HUES6 (cell line): Measurements from ENCODE around the gene SHISA9.
"Not testable (repeated sequence)": the region's sequence is repeated elsewhere in the genome, so short reads cannot be mapped to it uniquely, and the experiment has no call there.

Experiments used
- H3K27ac ChIP-seq: 2 replicates; pipeline ENCODE4 v1.7.0; 2013; ENCODE audit warnings: low read depth, mild to moderate bottlenecking, low read length, inconsistent platforms
- H3K27me3 ChIP-seq: 2 replicates; pipeline ENCODE4 v1.6.1; 2013; ENCODE audit warnings: low read length; ENCODE audit not compliant: control insufficient read depth, insufficient read depth
- H3K36me3 ChIP-seq: 2 replicates; pipeline ENCODE4 v1.6.1; 2013; ENCODE audit warnings: low read length; ENCODE audit not compliant: control insufficient read depth, insufficient read depth
- H3K4me1 ChIP-seq: 2 replicates; pipeline ENCODE4 v1.6.1; 2013; ENCODE audit warnings: low read length; ENCODE audit not compliant: control insufficient read depth, insufficient read depth
- H3K4me3 ChIP-seq: 2 replicates; pipeline ENCODE4 v1.5.1; 2013; ENCODE audit warnings: low read depth, low read length
- H3K9ac ChIP-seq: one replicate; pipeline ENCODE4 v1.6.1; 2013; ENCODE audit warnings: mild to moderate bottlenecking, low read length
- H3K9me3 ChIP-seq: 2 replicates; pipeline ENCODE4 v1.6.1; 2013; ENCODE audit warnings: low read depth, low read length; ENCODE audit not compliant: control insufficient read depth, insufficient read depth

Gene SHISA9

DNA sequence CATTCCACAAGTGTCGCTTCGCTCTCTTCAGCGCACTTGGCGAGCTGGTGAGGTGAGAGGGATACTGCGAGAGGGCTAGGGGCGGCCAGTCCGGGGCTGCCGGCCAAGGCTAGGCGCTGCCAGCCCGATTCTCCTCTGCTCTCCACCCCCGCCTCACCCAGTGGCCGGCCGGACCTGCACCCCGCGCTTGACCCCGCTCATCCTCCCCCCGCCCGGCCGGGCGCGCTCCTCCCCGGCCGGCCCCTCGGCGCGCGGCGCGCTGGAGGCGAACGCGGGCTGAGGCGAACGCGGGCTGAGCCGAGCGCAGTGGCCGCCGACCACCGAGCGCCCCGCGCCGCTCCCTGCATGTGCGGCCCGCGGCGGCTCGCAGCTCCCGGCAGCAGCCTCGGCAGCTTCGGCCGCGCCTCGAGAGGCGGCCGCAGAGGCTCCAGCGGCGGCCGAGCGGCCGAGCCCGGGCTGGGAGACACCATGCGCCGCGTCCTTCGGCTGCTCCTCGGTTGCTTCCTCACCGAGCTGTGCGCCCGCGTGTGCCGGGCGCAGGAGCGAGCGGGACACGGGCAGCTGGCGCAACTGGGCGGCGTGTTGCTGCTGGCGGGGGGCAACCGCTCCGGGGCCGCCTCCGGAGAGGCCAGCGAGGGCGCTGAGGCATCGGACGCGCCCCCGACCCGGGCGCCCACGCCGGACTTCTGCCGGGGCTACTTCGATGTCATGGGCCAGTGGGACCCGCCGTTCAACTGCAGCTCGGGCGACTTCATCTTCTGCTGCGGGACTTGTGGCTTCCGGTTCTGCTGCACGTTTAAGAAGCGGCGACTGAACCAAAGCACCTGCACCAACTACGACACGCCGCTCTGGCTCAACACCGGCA, at the start of gene SHISA9:
SHISA9 (plus strand) TSS at position 2 of the 865 bp plus-strand sequence.
- no peak within 1 kb of the TSS for H3K27ac ChIP-seq
- H3K9me3 ChIP-seq = no peaks in the 10 kb centered on the region
- peaks cover 28% of the 10 kb centered on the region for H3K4me1 ChIP-seq
- H3K27me3 ChIP-seq = peaks cover 52% of the 10 kb centered on the region
- peak within 1 kb of the TSS; percentile 76 for H3K9ac ChIP-seq
- H3K36me3 ChIP-seq = no peaks in the 10 kb centered on the region
- peak within 1 kb of the TSS; percentile 88 for H3K4me3 ChIP-seq

DNA sequence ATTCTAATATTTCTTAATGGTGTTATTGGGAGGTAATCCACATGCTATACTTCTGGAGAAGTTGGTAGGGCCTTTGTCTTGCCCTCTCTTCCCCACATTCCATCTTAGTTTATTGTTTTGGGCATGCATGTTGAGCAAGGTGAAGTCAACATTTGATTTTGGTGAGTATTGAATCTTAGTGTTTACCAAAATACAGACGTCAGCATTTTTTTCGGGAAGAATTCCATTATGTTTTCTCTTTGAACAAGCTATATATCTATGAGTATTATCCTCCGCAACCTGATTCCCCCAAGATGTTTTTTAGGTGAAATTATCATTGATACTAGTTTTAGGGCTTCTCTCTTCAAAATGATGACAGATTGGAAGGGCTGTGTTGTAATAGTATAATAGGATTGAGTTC, 47.4 kb upstream of the SHISA9 start:
- Histone ChIP-seq H3K4me3 (no peak overlapping the region), H3K9ac (no peak overlapping the region), H3K27ac (no peak overlapping the region), H3K27me3 (no peaks in the 10 kb centered on the region), H3K4me1 (no peaks in the 10 kb centered on the region), H3K9me3 (peaks cover 9% of the 10 kb centered on the region), H3K36me3 (no peaks in the 10 kb centered on the region)

DNA sequence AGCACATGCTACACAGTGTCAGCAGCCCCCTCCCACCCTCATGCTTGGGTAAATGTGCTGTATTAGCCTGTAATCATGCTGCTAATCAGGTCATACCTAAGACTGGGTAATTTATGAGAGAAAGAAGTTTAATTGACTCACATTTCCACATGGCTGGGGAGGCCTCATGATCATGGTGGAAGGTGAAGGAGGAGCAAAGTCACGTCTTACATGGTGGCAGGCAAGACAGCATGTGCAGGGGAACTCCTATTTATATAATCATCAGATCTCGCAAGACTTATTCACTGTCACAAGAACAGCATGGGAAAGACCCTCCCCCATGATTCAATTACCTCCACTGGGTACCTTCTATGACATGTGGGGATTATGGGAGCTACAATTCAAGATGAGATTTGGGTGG, 44.0 kb upstream of the SHISA9 start:
- H3K27ac ChIP-seq, H3K4me1 ChIP-seq, H3K27me3 ChIP-seq, H3K36me3 ChIP-seq, H3K9me3 ChIP-seq, H3K9ac ChIP-seq, H3K4me3 ChIP-seq: not testable (repeated sequence)

DNA sequence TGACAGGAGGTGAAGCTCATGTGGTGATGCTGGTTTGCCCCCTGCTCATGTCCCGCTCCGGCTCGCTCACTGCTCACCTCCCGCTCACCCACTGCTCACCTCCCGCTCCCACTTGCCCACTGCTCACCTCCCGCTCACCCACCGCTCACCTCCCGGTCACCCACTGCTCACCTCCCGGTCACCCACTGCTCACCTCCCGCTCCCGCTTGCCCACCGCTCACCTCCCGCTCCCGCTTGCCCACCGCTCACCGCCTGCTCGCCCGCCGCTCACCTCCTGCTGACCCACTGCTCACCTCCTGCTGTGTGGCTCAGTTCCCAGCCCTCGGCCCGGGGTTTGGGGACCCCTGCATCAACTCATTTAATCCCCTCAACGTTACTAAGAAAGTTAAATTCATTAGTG, 39.1 kb upstream of the SHISA9 start:
- Histone ChIP-seq H3K27me3 (no peaks in the 10 kb centered on the region), H3K4me1 (no peaks in the 10 kb centered on the region), H3K27ac (no peak overlapping the region), H3K36me3 (no peaks in the 10 kb centered on the region), H3K9ac (no peak overlapping the region), H3K9me3 (peaks cover 2% of the 10 kb centered on the region), H3K4me3 (no peak overlapping the region)

DNA sequence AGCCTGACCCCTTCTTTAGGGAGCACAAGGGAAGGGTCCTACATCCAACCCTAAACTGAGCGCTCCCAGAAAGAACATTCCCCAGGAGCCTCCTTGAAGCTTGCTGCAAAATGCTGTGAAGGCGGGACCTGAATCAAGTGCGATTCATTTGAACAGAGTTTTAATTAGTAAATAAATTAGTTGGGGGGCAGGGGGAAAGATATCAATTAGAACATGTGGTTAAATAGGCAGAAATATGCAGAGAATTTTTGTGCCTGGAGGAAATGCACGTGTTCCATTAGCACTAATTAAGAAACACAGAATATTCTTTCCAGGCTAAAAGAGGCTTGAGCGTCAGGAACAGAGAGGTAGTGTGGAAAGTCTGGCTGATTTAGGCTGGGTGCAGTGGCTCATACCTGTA, 38.5 kb upstream of the SHISA9 start:
- H3K4me1 ChIP-seq = no peaks in the 10 kb centered on the region
- no peaks in the 10 kb centered on the region for H3K36me3 ChIP-seq
- H3K27ac ChIP-seq = no peak overlapping the region
- no peak overlapping the region for H3K4me3 ChIP-seq
- no peaks in the 10 kb centered on the region for H3K9me3 ChIP-seq
- H3K9ac ChIP-seq = no peak overlapping the region
- no peaks in the 10 kb centered on the region for H3K27me3 ChIP-seq

DNA sequence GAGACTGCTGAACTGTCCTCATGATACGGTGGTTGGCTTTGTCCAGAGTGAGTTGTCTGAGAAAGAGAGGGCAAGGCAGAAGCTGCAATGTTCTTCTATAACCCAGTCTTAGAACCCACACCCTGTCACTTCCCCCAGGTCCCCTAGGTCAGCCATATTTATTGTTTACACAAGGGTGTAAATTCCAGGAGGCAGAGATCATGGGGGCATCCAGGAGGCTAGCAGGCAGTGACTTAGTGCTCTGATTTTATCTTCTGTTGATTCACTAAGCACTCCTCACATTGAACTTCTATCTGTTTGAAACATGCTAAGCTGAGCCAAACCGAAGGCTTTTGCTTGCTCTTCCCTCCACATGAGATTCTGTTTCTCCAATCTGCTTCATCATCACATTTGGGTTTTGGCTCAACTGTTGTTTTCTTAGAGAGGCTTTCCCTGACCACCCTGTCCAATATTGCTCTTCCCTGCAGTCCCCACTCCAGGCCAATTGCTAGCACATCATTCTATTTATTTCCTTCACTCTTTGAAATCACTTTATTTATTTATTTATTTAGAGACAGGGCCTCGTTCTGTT, 34.3 kb upstream of the SHISA9 start:
- no peaks in the 10 kb centered on the region for H3K4me1 ChIP-seq
- no peaks in the 10 kb centered on the region for H3K27me3 ChIP-seq
- H3K27ac ChIP-seq = no peak overlapping the region
- H3K4me3 ChIP-seq = no peak overlapping the region
- H3K36me3 ChIP-seq = no peaks in the 10 kb centered on the region
- peaks cover 8% of the 10 kb centered on the region for H3K9me3 ChIP-seq
- H3K9ac ChIP-seq = no peak overlapping the region

DNA sequence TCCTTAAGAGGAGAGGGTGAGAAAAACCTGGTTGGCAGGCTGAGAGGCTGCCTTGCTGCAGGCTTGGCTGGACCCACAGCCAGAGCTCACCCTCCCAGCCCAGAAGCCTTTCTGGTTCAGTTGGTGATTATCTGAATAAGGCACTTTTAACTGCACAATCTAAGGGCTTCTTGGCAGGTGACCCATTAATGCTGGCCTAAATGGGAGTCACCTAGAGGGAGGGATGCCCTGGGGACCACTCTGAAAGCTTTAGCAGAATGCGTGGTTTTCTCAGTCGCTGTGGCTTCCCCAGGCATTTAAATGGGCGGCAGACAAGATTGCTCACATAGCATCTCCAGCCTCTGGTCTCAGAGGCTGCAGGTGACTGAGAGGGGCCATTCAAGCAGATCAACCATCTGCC, 33.2 kb upstream of the SHISA9 start:
- Histone ChIP-seq H3K27me3 (no peaks in the 10 kb centered on the region), H3K9ac (no peak overlapping the region), H3K27ac (no peak overlapping the region), H3K4me3 (no peak overlapping the region), H3K4me1 (no peaks in the 10 kb centered on the region), H3K9me3 (peaks cover 8% of the 10 kb centered on the region), H3K36me3 (no peaks in the 10 kb centered on the region)

DNA sequence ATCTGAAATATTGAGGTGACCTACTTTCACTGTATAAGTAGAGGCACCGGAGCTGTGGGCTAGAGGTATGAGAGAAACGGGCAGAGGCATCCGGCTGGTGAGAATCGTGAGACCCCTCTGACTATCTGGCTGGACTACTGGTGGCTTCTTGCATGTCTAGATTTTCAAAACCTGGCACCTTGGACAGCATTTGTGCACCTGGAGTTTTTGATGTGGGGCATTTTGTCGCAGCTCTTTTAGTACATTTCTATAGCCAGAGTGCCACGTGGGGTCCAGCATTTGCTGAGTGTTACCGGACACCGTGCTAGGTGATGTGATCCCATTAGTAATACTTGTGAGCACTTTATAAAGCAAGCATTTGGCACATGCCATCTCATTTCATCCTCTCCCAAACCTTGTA, 32.6 kb upstream of the SHISA9 start:
- no peaks in the 10 kb centered on the region for H3K36me3 ChIP-seq
- H3K9me3 ChIP-seq = peaks cover 8% of the 10 kb centered on the region
- no peak overlapping the region for H3K9ac ChIP-seq
- H3K27me3 ChIP-seq = no peaks in the 10 kb centered on the region
- no peaks in the 10 kb centered on the region for H3K4me1 ChIP-seq
- H3K27ac ChIP-seq = no peak overlapping the region
- H3K4me3 ChIP-seq = no peak overlapping the region

DNA sequence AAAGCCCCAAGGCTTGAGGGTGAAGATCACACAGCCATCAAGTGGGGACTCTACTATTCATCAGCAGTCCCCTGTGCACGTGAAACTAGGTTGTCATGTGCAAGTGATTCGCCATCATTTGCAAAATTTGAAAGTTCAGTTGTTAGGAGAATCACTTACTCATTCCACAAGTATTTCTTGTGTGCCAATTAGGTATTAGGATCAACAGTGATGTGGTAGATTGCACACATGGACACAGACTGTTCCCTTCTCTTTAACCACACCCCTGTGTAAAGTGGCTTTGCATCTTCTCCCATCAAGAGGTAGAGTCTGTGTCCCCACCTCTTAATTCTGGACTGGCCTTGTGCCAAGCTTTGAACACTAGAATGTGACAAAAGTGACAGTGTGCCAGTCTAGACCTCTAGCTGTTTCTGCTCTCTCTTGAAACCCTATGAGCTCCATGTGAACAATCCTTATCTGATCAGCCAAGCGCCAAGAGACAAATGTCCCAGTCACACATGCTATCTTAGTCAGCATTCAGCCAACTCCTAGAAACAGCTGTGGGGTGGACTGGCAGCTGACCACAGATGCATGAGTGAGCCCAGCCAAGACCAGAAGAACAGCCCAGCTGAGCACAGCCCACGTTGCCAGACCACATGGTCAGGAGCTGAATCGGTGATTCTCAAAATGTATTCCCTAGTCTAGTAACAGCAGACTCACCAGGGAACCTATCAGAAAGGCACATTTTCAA, 31.5 kb upstream of the SHISA9 start:
- H3K4me1 ChIP-seq = peaks cover 6% of the 10 kb centered on the region
- H3K9ac ChIP-seq = no peak overlapping the region

DNA sequence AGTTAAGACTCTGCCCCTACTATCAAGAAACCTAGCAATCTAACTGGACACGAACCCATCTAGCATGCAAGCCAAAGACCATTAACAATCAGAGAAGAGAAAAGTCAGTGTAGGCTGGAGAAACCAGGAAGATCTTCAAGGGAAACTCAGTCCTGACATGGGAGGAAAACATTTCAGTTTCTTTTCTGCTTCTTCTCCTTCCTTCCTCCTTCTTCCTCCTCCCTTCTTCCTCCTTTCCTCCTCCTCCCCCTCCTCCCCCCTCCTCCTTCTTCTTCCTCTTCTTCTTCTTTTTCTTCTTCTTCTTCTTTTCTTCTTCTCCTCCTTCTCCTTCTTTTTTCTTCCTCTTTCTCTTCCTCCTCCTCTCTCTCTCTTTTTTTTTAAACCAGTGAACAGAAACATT, 29.6 kb upstream of the SHISA9 start:
- Histone ChIP-seq H3K9ac (no peak overlapping the region), H3K4me1 (peaks cover 6% of the 10 kb centered on the region), H3K9me3 (peaks cover 8% of the 10 kb centered on the region), H3K27me3 (no peaks in the 10 kb centered on the region), H3K36me3 (no peaks in the 10 kb centered on the region), H3K4me3 (no peak overlapping the region), H3K27ac (no peak overlapping the region)

More for the DNA sequence above, 31.5 kb upstream of the SHISA9 start:
- Histone ChIP-seq H3K27me3 (no peaks in the 10 kb centered on the region), H3K4me3 (no peak overlapping the region), H3K27ac (no peak overlapping the region), H3K36me3 (no peaks in the 10 kb centered on the region), H3K9me3 (peaks cover 8% of the 10 kb centered on the region)

DNA sequence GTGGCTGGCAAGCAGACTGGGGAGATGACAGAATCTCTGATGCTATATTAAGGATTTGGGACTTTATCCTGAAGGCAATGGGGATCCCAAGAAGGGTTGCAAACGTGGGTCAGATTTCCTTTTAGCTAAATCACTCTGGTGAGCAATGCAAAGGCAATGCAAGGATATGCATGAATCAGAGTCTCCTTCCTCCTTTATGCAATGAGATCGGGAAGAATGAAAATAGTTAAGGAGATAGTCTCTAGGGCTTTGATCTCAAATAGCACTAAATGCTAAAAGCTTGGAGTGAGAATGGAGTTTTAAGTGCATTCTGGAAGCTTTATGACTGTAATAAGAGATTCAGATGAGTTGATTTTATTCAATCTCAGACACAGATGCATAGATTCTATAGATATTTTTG, 27.2 kb upstream of the SHISA9 start:
- peaks cover 6% of the 10 kb centered on the region for H3K4me1 ChIP-seq
- H3K9ac ChIP-seq = no peak overlapping the region
- H3K36me3 ChIP-seq = no peaks in the 10 kb centered on the region
- no peaks in the 10 kb centered on the region for H3K27me3 ChIP-seq
- H3K4me3 ChIP-seq = no peak overlapping the region
- peaks cover 8% of the 10 kb centered on the region for H3K9me3 ChIP-seq
- H3K27ac ChIP-seq = no peak overlapping the region
